Esophagus muscularis mucosa (tissue), 3 donors: ENCODE results near the gene GPR17.

Experiments used
- POLR2A ChIP-seq: fragments of 450-650 bp; IDR thresholded peaks from one replicate; pipeline ENCODE4 v1.6.1; 2017; ENCODE audit warnings: antibody characterized with exemption, moderate library complexity, mild to moderate bottlenecking, low read depth
- TF ChIP-seq, protein P1 (sequence below), 3 experiments: fragments of 200-600 bp in 2 of 3; fragments of 450-650 bp in 1 of 3; sonication (generic) in 2 of 3; IDR thresholded peaks; one replicate each; pipeline ENCODE4 v1.5.1; 2017 to 2019; ENCODE audit warnings: antibody characterized with exemption in 3 of 3, mild to moderate bottlenecking in 2 of 3, moderate library complexity in 1 of 3

DNA sequence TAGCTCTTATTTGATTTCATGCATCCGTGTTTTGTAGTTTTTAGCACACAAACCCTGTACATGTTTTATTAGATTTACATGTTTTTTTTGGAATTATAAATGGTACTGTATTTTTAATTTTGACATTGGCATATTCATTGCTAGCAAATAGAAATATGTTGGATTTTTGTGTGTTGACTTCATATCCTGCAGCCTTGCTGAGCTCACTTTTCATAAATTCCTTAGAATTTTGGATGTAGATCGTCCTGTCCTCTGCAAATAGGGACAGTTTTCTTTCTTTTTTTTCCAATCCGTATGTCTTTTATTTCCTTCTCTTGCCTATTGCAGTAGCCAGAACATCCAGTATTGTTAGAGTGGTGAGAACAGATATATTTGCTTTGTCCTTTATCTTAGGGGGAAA lies 46.7 kb upstream of the GPR17 start:
- TF ChIP-seq, protein P1, sequence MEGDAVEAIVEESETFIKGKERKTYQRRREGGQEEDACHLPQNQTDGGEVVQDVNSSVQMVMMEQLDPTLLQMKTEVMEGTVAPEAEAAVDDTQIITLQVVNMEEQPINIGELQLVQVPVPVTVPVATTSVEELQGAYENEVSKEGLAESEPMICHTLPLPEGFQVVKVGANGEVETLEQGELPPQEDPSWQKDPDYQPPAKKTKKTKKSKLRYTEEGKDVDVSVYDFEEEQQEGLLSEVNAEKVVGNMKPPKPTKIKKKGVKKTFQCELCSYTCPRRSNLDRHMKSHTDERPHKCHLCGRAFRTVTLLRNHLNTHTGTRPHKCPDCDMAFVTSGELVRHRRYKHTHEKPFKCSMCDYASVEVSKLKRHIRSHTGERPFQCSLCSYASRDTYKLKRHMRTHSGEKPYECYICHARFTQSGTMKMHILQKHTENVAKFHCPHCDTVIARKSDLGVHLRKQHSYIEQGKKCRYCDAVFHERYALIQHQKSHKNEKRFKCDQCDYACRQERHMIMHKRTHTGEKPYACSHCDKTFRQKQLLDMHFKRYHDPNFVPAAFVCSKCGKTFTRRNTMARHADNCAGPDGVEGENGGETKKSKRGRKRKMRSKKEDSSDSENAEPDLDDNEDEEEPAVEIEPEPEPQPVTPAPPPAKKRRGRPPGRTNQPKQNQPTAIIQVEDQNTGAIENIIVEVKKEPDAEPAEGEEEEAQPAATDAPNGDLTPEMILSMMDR (IDR thresholded peaks at IDR 0.05), result no peak
- no peak for TF ChIP-seq POLR2A
